Neural progenitor cell (in vitro differentiated cells): ENCODE results near the gene RAP1A.

Experiments
- EZH2 ChIP-seq: fragments of 200-600 bp; sonication (generic); IDR thresholded peaks from 2 replicates; pipeline ENCODE4 v1.6.1; 2017; ENCODE audit warnings: antibody characterized with exemption, mild to moderate bottlenecking, moderate library complexity
- EZH2phosphoT487 ChIP-seq: fragments of 200-600 bp; sonication (generic); IDR thresholded peaks from 2 replicates; pipeline ENCODE4 v1.6.1; 2017; ENCODE audit warnings: antibody characterized with exemption
- TF ChIP-seq, protein P1 (sequence below): fragments of 200-600 bp; sonication (generic); IDR thresholded peaks from 2 replicates; pipeline ENCODE4 v1.5.1; 2017; ENCODE audit warnings: antibody characterized with exemption, mild to moderate bottlenecking

DNA sequence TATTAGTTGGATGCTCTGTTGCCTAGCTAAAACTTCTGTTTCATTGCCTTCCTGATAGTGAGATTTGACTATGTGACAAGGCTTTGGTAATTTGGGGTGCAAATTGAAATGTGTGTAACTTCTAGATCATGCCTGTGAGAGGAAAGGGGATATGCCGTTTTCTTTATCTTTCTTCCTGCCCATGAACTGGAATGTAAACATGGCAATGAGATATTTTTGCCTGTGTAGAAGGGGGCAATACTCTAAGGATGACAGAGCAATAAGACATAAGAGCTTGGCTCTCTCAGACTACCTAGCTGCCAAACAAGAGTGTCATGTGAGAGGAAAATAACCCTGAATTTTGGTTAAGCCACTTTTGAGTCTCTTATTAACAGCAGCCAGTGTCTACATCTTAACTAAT, 49.7 kb downstream of the RAP1A start:
- TF ChIP-seq EZH2phosphoT487 (no peak), EZH2 (no peak)
- TF ChIP-seq, protein P1, sequence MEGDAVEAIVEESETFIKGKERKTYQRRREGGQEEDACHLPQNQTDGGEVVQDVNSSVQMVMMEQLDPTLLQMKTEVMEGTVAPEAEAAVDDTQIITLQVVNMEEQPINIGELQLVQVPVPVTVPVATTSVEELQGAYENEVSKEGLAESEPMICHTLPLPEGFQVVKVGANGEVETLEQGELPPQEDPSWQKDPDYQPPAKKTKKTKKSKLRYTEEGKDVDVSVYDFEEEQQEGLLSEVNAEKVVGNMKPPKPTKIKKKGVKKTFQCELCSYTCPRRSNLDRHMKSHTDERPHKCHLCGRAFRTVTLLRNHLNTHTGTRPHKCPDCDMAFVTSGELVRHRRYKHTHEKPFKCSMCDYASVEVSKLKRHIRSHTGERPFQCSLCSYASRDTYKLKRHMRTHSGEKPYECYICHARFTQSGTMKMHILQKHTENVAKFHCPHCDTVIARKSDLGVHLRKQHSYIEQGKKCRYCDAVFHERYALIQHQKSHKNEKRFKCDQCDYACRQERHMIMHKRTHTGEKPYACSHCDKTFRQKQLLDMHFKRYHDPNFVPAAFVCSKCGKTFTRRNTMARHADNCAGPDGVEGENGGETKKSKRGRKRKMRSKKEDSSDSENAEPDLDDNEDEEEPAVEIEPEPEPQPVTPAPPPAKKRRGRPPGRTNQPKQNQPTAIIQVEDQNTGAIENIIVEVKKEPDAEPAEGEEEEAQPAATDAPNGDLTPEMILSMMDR = no peak
